Natural killer cell treated with Interleukin-12 subunit alpha and Interleukin-12 subunit beta and Interleukin-15 and Interleukin-18, amount 100 ng/mL, for 72 hours (primary cell): ENCODE results near the gene KBTBD6. TPM values are rescaled to one million over a fixed set of nuclear protein-coding genes. Genes with fewer than 3 reads are reported as not detected.
"Not testable (repeated sequence)": the region's sequence is repeated elsewhere in the genome, so short reads cannot be mapped to it uniquely, and the experiment has no call there.

Experiments used
- ATAC-seq, 2 donors: fragments of 150-1000 bp; cut with Tn5 transposase in 1 of 2; sonication (Bioruptor Pico), chemical (Tn5 transposase) in 1 of 2; 2 replicates each; pipeline ENCODE4 v1.10.0; 2021
- DNase-seq: peaks from one replicate; pipeline ENCODE4 v3.0.0; 2022; ENCODE audit warnings: low spot score
- H3K27ac Mint-ChIP-seq, 2 donors: 1 replicate in 1 of 2; 2 replicates in 1 of 2; pipeline ENCODE4 v1.8.0; 2022; ENCODE audit warnings: mixed read lengths in 2 of 2, mild to moderate bottlenecking in 1 of 2, moderate library complexity in 1 of 2
- H3K27me3 Mint-ChIP-seq, 2 donors: 1 replicate in 1 of 2; 2 replicates in 1 of 2; pipeline ENCODE4 v1.8.0; 2022; ENCODE audit warnings: mixed read lengths in 2 of 2
- H3K36me3 Mint-ChIP-seq: one replicate; pipeline ENCODE4 v1.8.0; 2022; ENCODE audit warnings: mixed read lengths
- H3K4me1 Mint-ChIP-seq, 2 donors: 1 replicate in 1 of 2; 2 replicates in 1 of 2; pipeline ENCODE4 v1.8.0; 2022; ENCODE audit warnings: low read depth in 2 of 2, mixed read lengths in 2 of 2, mild to moderate bottlenecking in 1 of 2
- H3K4me3 Mint-ChIP-seq: one replicate; pipeline ENCODE4 v1.8.0; 2022; ENCODE audit warnings: mixed read lengths
- H3K9me3 Mint-ChIP-seq: 2 replicates; pipeline ENCODE4 v1.8.0; 2022; ENCODE audit warnings: mixed read lengths
- total RNA-seq, 2 donors: library from RNA; stranded (reverse); gene quantifications; one replicate each; pipeline ENCODE4 v1.2.3, GENCODE V29; 2022

The KBTBD6 gene
- total RNA-seq, 2 donors from 2014 or later, result 4.2 to 7.3 TPM

- Mint-ChIP-seq H3K4me1 (no peaks in the 10 kb centered on the region), H3K9me3 (peaks cover 39% of the 10 kb centered on the region), H3K4me3 (no peak overlapping the region), H3K27ac (no peak overlapping the region), H3K36me3 (peaks cover 55% of the 10 kb centered on the region), H3K27me3 (no peaks in the 10 kb centered on the region)
- DNase-seq, result no peak
- ATAC-seq, result no peak
These were observed 16.0 kb upstream of the KBTBD6 start for GRCh38 chr13:41148419-41149283.

- Mint-ChIP-seq H3K9me3 (peaks cover 26% of the 10 kb centered on the region), H3K4me3 (no peak overlapping the region), H3K36me3 (peaks cover 29% of the 10 kb centered on the region), H3K27me3 (no peaks in the 10 kb centered on the region), H3K4me1 (no peaks in the 10 kb centered on the region), H3K27ac (no peak overlapping the region)
- ATAC-seq, result no peak
- DNase-seq, result no peak
These were observed 12.7 kb upstream of the KBTBD6 start for GRCh38 chr13:41145136-41145908.

- no peak for ATAC-seq
- H3K4me1 Mint-ChIP-seq, result no peaks in the 10 kb centered on the region
- no peak overlapping the region for H3K4me3 Mint-ChIP-seq
- H3K27me3 Mint-ChIP-seq, result no peaks in the 10 kb centered on the region
- DNase-seq, result no peak
- H3K27ac Mint-ChIP-seq, result no peak overlapping the region
- peaks cover 22% of the 10 kb centered on the region for H3K36me3 Mint-ChIP-seq
- peaks cover 18% of the 10 kb centered on the region for H3K9me3 Mint-ChIP-seq
These were observed 12.0 kb upstream of the KBTBD6 start for GRCh38 chr13:41144576-41144975.

GRCh38 chr13:41139296-41139966 is 6.8 kb upstream of the KBTBD6 start:
- no peaks in the 10 kb centered on the region for H3K9me3 Mint-ChIP-seq
- DNase-seq, result no peak
- no peak for ATAC-seq
- H3K4me1 Mint-ChIP-seq, result peaks cover 0 to 2% of the 10 kb centered on the region in 2 donors
- H3K27me3 Mint-ChIP-seq, result no peaks in the 10 kb centered on the region
- H3K4me3 Mint-ChIP-seq, result no peak overlapping the region
- H3K27ac Mint-ChIP-seq, result no peak overlapping the region
- no peaks in the 10 kb centered on the region for H3K36me3 Mint-ChIP-seq

GRCh38 chr13:41137951-41138350 is 5.3 kb upstream of the KBTBD6 start:
- H3K4me3 Mint-ChIP-seq, result no peak overlapping the region

GRCh38 chr13:41137241-41137640 is 4.6 kb upstream of the KBTBD6 start:
- ATAC-seq, result no peak
- H3K4me1 Mint-ChIP-seq, result peaks cover 20% of the 10 kb centered on the region in 2 donors
- H3K4me3 Mint-ChIP-seq, result no peak overlapping the region
- H3K36me3 Mint-ChIP-seq, result no peaks in the 10 kb centered on the region
- H3K9me3 Mint-ChIP-seq, result peaks cover 4% of the 10 kb centered on the region
- no peaks in the 10 kb centered on the region for H3K27me3 Mint-ChIP-seq
- no peak overlapping the region for H3K27ac Mint-ChIP-seq
- DNase-seq, result no peak

More at GRCh38 chr13:41137951-41138350, 5.3 kb upstream of the KBTBD6 start:
- Mint-ChIP-seq H3K27ac (no peak overlapping the region), H3K4me1 (peaks cover 13% of the 10 kb centered on the region in 2 donors), H3K27me3 (no peaks in the 10 kb centered on the region), H3K36me3 (no peaks in the 10 kb centered on the region), H3K9me3 (peaks cover 4% of the 10 kb centered on the region)
- ATAC-seq (no peak), DNase-seq (no peak)

GRCh38 chr13:41136396-41137031 is 3.9 kb upstream of the KBTBD6 start:
- Mint-ChIP-seq H3K4me3 (no peak overlapping the region), H3K27me3 (no peaks in the 10 kb centered on the region), H3K36me3 (no peaks in the 10 kb centered on the region), H3K4me1 (peaks cover 27% of the 10 kb centered on the region in 2 donors), H3K9me3 (peaks cover 4% of the 10 kb centered on the region), H3K27ac (no peak overlapping the region)
- ATAC-seq (no peak), DNase-seq (no peak)

GRCh38 chr13:41133951-41134350 is 1.3 kb upstream of the KBTBD6 start:
- no peak for DNase-seq
- Mint-ChIP-seq H3K4me3 (peak overlapping the region; percentile 98), H3K36me3 (peaks cover 4% of the 10 kb centered on the region), H3K27me3 (no peaks in the 10 kb centered on the region), H3K4me1 (peaks cover 36 to 41% of the 10 kb centered on the region in 2 donors), H3K9me3 (peaks cover 4% of the 10 kb centered on the region), H3K27ac (peak overlapping the region; percentile 78 to 98)
- ATAC-seq, result no peak

GRCh38 chr13:41131660-41132511 is 716 bp downstream of the KBTBD6 start:
- ATAC-seq, result peak in 1 of 2 donors; percentile 29
- not testable (repeated sequence) for DNase-seq, H3K36me3 Mint-ChIP-seq, H3K27me3 Mint-ChIP-seq, H3K9me3 Mint-ChIP-seq
- peak overlapping the region; percentile 98 for H3K4me3 Mint-ChIP-seq
- H3K4me1 Mint-ChIP-seq, result peaks cover 36 to 45% of the 10 kb centered on the region in 2 donors
- peak overlapping the region; percentile 78 to 98 for H3K27ac Mint-ChIP-seq

- H3K27me3 Mint-ChIP-seq, H3K9me3 Mint-ChIP-seq, H3K36me3 Mint-ChIP-seq, H3K27ac Mint-ChIP-seq, ATAC-seq, DNase-seq: not testable (repeated sequence)
- Mint-ChIP-seq H3K4me1 (peaks cover 34 to 45% of the 10 kb centered on the region in 2 donors), H3K4me3 (peak overlapping the region; percentile 98)
These were observed 1.4 kb downstream of the KBTBD6 start for GRCh38 chr13:41131189-41131588.

- H3K9me3 Mint-ChIP-seq, result peaks cover 4% of the 10 kb centered on the region
- H3K27me3 Mint-ChIP-seq, result no peaks in the 10 kb centered on the region
- peak overlapping the region; percentile 98 for H3K4me3 Mint-ChIP-seq
- ATAC-seq, result no peak
- H3K27ac Mint-ChIP-seq, result peak overlapping the region in 1 of 2 donors; percentile 24
- H3K36me3 Mint-ChIP-seq, result peaks cover 10% of the 10 kb centered on the region
- H3K4me1 Mint-ChIP-seq, result peaks cover 34 to 45% of the 10 kb centered on the region in 2 donors
- DNase-seq, result no peak
These were observed 2.2 kb downstream of the KBTBD6 start for GRCh38 chr13:41130356-41130755.

- H3K4me1 Mint-ChIP-seq, result peaks cover 21 to 30% of the 10 kb centered on the region in 2 donors
- H3K27ac Mint-ChIP-seq, result no peak overlapping the region
These were observed 4.9 kb downstream of the KBTBD6 start for GRCh38 chr13:41127701-41128100.

More at GRCh38 chr13:41127701-41128100, 4.9 kb downstream of the KBTBD6 start:
- no peak for DNase-seq
- Mint-ChIP-seq H3K9me3 (no peaks in the 10 kb centered on the region), H3K27me3 (no peaks in the 10 kb centered on the region), H3K36me3 (peaks cover 10% of the 10 kb centered on the region), H3K4me3 (no peak overlapping the region)
- ATAC-seq, result no peak
